GM18951 (cell line): ENCODE results near the gene ODF4.

Experiments used
- POLR2A ChIP-seq: IDR thresholded peaks from 4 replicates; pipeline ENCODE4 v1.6.1; 2011; ENCODE audit warnings: mild to moderate bottlenecking; ENCODE audit not compliant: insufficient read length, insufficient read depth; ENCODE audit errors: extremely low read depth
- in situ Hi-C: fragments of 300-500 bp; cut with MboI; formaldehyde crosslinking; loops from one replicate; pipeline ENCODE4 v1.12.0; 2022; ENCODE audit warnings: low sequenced_read_pairs, mixed read lengths, inconsistent platforms; ENCODE audit not compliant: unreplicated experiment

ODF4 gene, protein sequence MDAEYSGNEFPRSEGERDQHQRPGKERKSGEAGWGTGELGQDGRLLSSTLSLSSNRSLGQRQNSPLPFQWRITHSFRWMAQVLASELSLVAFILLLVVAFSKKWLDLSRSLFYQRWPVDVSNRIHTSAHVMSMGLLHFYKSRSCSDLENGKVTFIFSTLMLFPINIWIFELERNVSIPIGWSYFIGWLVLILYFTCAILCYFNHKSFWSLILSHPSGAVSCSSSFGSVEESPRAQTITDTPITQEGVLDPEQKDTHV

DNA sequence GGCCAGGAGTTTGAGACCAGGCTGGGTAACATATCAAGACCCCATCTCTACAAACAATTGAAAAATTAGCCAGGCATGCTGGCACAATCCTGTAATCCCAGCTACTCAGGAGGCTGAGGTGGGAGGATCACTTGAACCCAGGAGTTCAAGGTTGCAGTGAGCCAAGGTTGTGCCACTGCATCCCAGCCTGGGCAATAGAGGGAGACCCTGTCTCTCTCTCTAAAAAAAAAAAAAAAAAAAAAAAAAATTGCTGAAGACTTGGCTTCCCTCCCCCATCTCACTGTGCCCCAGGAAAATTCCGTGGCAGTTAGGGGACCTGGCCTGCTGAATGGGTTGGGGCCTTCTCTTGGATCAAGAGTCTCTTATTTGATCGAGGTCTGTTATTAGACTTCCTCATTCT, at the start of gene ODF4:
Gene ODF4 (plus strand): TSS at position 301 of the 400 bp plus-strand sequence. CDS start 212 bp downstream, outside the sequence.
- in situ Hi-C loops: no loop called here

DNA sequence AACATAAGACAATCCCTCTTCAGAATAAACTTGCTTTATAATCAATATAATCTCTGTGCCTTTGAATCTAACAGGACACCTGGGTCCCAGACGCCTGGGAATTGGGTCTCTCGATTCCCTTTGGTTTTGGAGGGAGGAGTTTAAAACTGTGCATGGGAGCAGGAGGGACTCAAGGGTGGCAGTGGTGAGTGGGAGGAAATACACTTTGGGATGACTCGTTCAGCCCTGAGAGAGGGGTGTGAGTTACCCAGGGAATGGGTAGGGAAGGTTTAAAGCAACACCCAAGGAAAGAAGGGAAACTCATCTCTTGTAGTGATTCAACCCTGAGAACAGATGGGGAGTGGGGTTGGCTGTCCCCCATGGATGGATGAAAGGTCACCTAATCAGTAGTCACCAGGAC, 49.6 kb upstream of the ODF4 start:
- in situ Hi-C loops: no loop called here
- TF ChIP-seq POLR2A: no peak

More for the DNA sequence above, at the start of gene ODF4:
- no peak for TF ChIP-seq POLR2A

DNA sequence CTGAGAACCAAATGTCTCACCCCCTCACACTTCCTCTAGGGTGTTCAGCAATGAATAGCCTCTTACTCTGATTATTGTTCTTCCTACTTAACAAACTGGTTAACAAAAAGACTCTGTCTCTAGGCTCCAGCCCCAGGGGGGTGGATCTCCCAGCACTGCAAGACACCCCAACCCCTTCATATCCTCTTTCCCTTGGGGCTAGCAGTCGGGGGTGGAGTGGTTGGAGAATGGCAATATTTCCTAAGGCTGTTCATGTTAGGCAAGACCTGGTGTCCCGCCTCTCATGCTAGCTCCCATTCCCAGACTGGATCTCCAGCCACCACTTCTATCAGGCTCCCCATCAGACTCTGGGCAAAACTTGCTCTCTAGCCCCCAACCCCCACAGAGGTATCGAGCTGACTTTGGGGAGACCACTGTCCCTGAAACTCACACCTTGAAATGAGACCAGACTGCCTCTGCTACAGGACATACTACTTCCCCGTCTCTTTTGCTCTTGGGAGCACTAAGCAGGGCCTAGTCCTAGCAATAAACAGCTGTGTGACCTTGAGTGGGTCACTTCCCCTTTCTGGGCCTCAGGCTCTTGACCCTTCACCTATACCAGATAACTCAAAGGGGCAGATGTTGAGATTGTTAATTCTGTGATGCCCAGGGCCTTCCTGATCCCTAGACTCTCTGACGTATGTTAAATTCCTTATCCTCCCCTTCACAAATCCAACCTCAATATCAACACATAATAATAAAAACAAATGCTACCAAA, 46.8 kb upstream of the ODF4 start:
- TF ChIP-seq POLR2A: no peak
- in situ Hi-C loops: no loop called here

DNA sequence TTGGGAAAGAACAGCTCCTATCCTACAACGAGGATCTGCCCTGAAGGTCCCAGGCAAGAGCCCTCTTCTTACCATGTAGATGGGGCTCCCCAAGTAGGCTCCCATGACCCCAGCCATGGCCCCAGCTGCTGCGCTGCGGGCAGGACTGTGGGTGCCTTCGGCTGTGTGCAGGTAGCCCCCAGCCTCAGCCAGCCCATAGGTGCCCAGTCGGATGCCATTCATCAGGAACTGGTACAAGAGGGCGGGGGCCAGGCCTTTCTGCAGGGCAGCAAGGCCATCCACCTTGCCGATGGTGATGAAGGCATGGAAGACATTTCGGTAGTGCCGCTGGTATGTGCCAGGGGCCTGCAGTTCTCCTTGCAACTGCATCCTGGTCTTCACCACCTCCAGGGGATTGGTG, 45.3 kb upstream of the ODF4 start:
- in situ Hi-C loops: no loop called here
- no peak for TF ChIP-seq POLR2A

DNA sequence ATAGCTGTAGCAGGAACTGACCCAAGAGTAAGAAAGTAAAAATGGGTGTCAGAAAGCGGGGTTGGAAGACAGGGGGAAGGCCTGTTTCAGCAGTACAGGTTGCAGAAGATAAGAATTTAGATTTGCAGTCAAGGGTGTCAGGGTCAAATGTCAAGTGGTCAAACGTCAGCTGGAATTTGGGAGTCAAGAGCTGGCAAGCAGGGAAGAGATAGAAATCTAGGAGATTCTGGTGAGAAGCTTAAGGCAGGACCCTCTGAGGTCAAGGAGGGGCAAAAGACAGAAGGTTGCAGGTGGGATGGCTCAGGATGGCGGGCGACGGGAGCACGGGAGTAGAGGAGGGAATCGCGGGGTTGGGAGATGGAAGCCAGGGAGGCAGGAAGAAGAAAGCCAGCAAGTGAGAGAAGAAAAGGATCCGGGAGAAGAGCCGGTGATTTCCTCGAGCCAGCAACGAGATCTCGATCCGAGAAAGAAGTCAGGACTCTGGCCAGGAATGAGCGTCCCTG, 44.8 kb upstream of the ODF4 start:
- in situ Hi-C loops: no loop called here
- TF ChIP-seq POLR2A: no peak

DNA sequence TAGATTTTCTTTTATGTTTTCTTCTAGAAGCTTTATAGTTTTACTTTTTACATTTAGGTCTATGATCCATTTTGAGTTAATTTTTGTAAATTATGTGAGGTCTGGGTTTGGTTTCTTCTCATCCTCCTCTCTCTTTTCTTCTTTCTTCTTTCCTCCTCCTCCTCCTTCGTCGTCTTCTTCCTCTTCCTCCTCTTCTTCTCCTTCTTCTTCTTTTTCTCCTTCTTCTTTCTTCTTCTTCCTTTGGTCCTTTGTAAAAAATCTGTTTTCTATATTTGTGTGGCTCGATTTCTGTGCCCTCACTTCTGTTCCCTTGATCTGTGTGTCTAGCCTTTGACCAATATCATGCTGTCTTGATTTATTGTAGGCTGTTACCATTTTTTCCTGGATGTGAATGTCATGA, 39.4 kb upstream of the ODF4 start:
- in situ Hi-C loops: no loop called here
- no peak for TF ChIP-seq POLR2A

DNA sequence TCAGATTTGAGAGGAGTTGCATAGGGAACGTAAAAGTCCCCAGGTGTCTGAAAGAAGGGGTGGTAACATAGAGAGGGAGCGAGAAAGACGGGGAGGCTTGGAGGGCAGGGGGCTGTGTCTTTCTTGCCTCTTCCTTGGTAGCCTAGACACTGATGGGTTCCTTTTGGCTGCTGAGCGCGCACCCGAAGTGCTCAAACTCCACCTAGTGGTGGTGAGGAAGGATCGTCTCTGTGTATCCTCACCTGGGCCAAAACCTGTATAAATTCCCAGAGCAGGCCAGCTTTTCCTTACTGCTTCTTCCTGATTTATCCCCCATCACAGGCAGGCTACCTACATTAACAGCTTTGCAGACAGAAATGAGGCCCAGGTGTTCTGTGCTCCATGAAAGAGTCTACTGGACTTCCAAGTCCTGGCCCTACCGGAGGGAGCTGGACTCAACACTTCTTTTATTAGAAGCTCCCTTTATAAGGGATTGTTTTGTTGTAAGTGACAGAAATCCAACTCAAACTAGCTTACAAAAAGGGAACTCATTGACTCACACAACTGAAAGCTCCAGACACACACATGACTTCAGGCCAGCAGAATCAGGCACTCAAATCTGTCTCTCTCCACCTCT, 38.9 kb upstream of the ODF4 start:
- in situ Hi-C loops: no loop called here
- no peak for TF ChIP-seq POLR2A

DNA sequence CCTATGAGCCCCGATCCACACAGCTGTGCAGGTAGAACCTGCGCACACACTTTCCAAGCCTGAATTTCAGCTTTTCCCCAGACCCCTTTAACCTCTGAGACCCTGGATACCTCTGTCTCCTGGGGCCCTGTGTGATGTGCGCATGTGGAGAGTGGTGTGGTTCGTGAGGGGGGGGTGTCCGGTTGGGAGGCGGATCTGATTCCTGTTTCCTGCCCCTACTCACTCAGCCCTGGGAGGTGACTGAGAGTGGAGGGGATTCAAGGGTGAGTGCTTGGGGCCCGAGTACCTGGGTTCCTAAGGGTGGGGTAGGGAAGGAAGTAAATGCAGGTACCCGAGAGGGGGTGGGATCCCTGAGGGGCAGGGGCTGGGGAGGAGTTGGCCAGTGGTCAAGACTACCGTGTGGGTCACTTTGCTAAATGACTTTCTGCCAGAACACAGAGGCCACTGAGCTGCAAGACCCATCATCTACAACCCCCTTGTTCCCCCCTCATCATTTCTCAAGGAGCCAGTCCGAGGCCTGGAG, 29.0 kb upstream of the ODF4 start:
- no peak for TF ChIP-seq POLR2A
- in situ Hi-C loops: no loop called here

DNA sequence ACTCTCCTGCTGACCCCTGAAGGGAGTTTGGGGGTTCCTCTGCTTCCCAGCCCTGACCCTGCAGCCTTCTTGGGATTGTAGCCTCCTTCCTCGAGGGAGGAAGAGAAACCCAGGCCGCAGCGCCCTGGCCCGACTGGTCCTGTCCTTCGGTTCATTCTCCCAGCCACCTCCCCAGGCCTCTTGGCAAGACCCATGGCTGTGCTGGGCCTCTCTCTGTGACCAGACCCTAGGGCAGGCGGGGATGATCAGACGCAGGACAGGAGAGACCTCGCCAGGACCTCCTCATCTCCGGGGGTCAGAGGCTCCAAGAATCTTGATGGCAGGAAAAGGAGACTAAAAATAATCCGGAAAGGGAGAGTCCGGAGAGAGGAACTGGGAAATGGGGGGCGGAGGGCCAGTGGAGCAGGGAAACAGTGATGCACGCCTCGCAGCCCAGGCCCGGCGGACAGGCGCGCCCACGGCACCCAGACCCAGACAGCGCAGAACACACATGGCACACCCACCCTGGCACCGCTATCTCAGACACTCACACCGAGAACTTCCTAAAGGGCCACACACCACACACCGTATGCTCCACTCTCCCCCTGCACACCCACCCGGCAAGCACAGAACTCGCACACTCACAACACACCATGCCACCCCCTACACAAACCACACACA, 28.4 kb upstream of the ODF4 start:
- no peak for TF ChIP-seq POLR2A
- in situ Hi-C loops: no loop called here

DNA sequence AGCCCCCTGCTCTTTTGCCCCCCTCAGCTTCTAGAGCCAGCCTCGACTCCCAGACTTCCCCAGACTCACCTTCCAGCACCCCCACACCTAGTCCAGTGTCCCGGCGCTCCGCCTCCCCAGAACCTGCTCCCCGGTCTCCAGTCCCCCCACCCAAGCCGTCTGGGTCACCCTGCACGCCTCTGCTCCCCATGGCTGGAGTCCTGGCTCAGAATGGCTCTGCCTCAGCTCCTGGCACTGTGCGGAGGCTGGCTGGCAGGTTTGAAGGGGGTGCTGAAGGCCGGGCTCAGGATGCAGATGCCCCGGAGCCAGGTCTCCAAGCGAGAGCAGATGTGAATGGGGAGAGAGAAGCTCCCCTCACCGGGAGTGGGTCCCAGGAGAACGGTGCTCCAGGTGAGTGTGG, 27.4 kb upstream of the ODF4 start:
- in situ Hi-C loops: no loop called here

DNA sequence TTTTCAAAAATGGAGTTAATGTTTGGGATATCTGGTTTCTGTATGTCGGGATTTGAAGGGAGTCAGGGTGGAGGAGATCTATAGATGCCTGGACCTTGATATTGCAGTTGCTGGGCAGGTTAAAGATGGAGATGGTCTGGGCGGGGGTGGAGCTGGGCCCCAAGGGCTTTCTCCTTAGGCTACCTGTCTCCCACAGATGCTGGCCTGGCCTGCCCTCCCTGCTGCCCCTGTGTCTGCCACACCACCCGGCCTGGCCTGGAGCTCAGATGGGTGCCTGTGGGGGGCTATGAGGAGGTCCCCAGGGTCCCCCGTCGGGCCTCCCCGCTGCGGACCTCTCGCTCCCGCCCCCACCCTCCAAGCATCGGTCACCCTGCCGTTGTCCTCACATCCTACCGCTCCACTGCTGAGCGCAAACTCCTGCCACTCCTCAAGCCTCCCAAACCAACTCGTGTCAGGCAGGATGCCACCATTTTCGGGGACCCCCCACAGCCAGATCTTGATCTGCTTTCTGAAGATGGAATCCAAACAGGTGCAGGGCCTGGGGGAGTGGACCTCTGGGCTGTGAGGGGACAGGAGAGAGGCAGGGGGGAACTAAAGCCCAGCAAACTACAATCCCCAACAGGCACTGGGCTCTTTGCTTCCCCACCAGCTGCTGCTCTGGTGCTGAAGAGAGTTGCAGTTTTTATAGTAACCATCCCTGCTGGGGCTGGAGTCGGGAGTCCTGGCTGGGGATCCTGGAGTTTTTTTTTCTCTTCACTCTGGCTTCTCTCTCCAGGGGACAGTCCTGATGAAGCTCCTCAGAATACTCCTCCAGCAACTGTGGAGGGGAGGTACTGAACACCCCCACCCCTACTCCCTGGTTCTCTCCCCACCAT, 26.7 kb upstream of the ODF4 start:
- no peak for TF ChIP-seq POLR2A
- in situ Hi-C loops: no loop called here

More for the DNA sequence above, 27.4 kb upstream of the ODF4 start:
- no peak for TF ChIP-seq POLR2A
